ENCODE data around the gene NAA60.

NAA60 gene

GRCh38 chr16:3444032-3444388 is 530 bp downstream of the NAA60 start:
- Histone ChIP-seq H3K36me3 (ENCODE audit: control insufficient read depth in 2 of 2, insufficient read depth in 1 of 2, low read length in 2 of 2) (peaks cover 5 to 34% of the 10 kb centered on the region in 2 experiments; a peak in 2 of 3 replicates), H3K4me1 (ENCODE audit: control insufficient read depth, insufficient read depth, low read length) (no peaks in the 10 kb centered on the region), H3K4me3 (ENCODE audit: low read depth, low read length) (peak overlapping the region; percentile 61), H3K9me3 (ENCODE audit: control insufficient read depth, insufficient read depth, low read depth, low read length) (no peaks in the 10 kb centered on the region), H3K27ac (ENCODE audit: extremely low read depth, low read depth, low read length) (peak overlapping the region; percentile 12; the same call in 1 of the 2 replicates)
- ChIA-PET CTCF (interaction anchor here (0.6 to 1.0 kb wide), 2 partner anchors 13 to 90 kb away, joined by 3 read pairs; no protein-coding TSS in a partner anchor), POLR2A (interaction anchor here (0.5 to 3.3 kb wide), 11 partner anchors 10 to 294 kb away, joined by 3 to 33 read pairs (median 4); partner anchors contain the start of genes CLUAP1, ZNF174, ZNF263 and ZSCAN32)
- TF ChIP-seq ZNF777 (tag by site-specific recombination; IDR thresholded peaks at IDR 0.05; ENCODE audit: borderline replicate concordance) = no peak
- TF ChIP-seq ZNF704 (tag by site-specific recombination; IDR thresholded peaks at IDR 0.05) = no peak
- no peak for TF ChIP-seq ZNF600 (tag by site-specific recombination; IDR thresholded peaks at IDR 0.05)
- TF ChIP-seq ZNF169 (tag by site-specific recombination; IDR thresholded peaks at IDR 0.05) = no peak
- no peak for TF ChIP-seq ZBTB48 (tag by site-specific recombination; IDR thresholded peaks at IDR 0.05)
- TF ChIP-seq ZNF629 (tag by site-specific recombination; IDR thresholded peaks at IDR 0.05) = no peak
- no peak for TF ChIP-seq GLI4 (tag by site-specific recombination; IDR thresholded peaks at IDR 0.05)
- peak; percentile 54 for TF ChIP-seq ZFHX2 (tag by site-specific recombination; conservative IDR thresholded peaks at IDR 0.05)
- TF ChIP-seq SETDB1 (IDR thresholded peaks at IDR 0.05; ENCODE audit: insufficient read length, low read length) = no peak
- no peak for TF ChIP-seq ZNF830 (tag by site-specific recombination; IDR thresholded peaks at IDR 0.05; ENCODE audit: low read depth)
- no peak for TF ChIP-seq SP3 (tag by site-specific recombination; IDR thresholded peaks at IDR 0.05)
- TF ChIP-seq ZNF311 (tag by site-specific recombination; IDR thresholded peaks at IDR 0.05; ENCODE audit: borderline replicate concordance) = no peak
- 0 out of 2 replicates have a peak, but pooled peaks have one; percentile 30 for TF ChIP-seq ZNF692 (tag by site-specific recombination; IDR thresholded peaks at IDR 0.05)
- TF ChIP-seq ZNF433 (tag by site-specific recombination; IDR thresholded peaks at IDR 0.05; ENCODE audit: low read depth) = no peak
- no peak for TF ChIP-seq ZNF280D (tag by site-specific recombination; IDR thresholded peaks at IDR 0.05)
- no peak for TF ChIP-seq ZNF837 (tag by site-specific recombination; IDR thresholded peaks at IDR 0.05)
- no peak for TF ChIP-seq ZNF239 (tag by site-specific recombination; IDR thresholded peaks at IDR 0.05)
- TF ChIP-seq ZNF76 (tag by site-specific recombination; IDR thresholded peaks at IDR 0.05; ENCODE audit: borderline replicate concordance, low read depth) = no peak
- no peak for TF ChIP-seq ZNF335 (tag by site-specific recombination; conservative IDR thresholded peaks at IDR 0.05)
- no peak for TF ChIP-seq ZSCAN16 (tag by site-specific recombination; IDR thresholded peaks at IDR 0.05)
- TF ChIP-seq TSHZ1 (tag by site-specific recombination; IDR thresholded peaks at IDR 0.05; ENCODE audit: borderline replicate concordance) = no peak
- no peak for TF ChIP-seq ZBTB17 (tag by site-specific recombination; IDR thresholded peaks at IDR 0.05)
- no peak for TF ChIP-seq ATF2 (tag by site-specific recombination; IDR thresholded peaks at IDR 0.05; ENCODE audit: low read depth)
- 0 out of 2 replicates have a peak, but pooled peaks have one; percentile 23 for TF ChIP-seq PATZ1 (tag by site-specific recombination; IDR thresholded peaks at IDR 0.05)
- no peak for TF ChIP-seq ZBTB8A (tag by site-specific recombination; IDR thresholded peaks at IDR 0.05)
- no peak for TF ChIP-seq ZNF561 (tag by site-specific recombination; IDR thresholded peaks at IDR 0.05; ENCODE audit: borderline replicate concordance)

All from HEK293 (cell line).